ENCODE data around the gene CACHD1. TPM values are rescaled to one million over a fixed set of nuclear protein-coding genes. Genes with fewer than 3 reads are reported as not detected.

Gene CACHD1
- total RNA-seq, 1 experiment from 2014 or later: 16.6 TPM

GRCh38 chr1:64683419-64683818 lies 213.5 kb downstream of the CACHD1 start:
- no peaks in the 10 kb centered on the region for H3K36me3 ChIP-seq (ENCODE audit: control insufficient read depth, insufficient read depth, low read length)
- H3K4me1 ChIP-seq: no peaks in the 10 kb centered on the region
- H3K9me3 ChIP-seq: no peaks in the 10 kb centered on the region
- DNase-seq: no peak
- ChIA-PET POLR2A (no interaction called here), CTCF (interaction anchor here (0.7 kb wide), 1 partner anchor 372 kb away, joined by 7 read pairs; no protein-coding TSS in a partner anchor)
- intact Hi-C loops (cut with micrococcal nuclease; ENCODE audit: unreplicated experiment): no loop called here
- no peak for TF ChIP-seq CTCF (IDR thresholded peaks at IDR 0.05; ENCODE audit: insufficient read depth in 1 of 2, low read depth in 1 of 2, low read length in 1 of 2, severe bottlenecking in 1 of 2, unreplicated experiment in 1 of 2)
- H3K4me3 ChIP-seq (ENCODE audit: low read depth, low read length): no peak overlapping the region
- Mint-ChIP-seq H3K4me3 (ENCODE audit: unreplicated experiment) (no peak overlapping the region), H3K4me1 (ENCODE audit: low read depth, unreplicated experiment) (no peaks in the 10 kb centered on the region), H3K9me3 (ENCODE audit: unreplicated experiment) (no peaks in the 10 kb centered on the region), H3K36me3 (ENCODE audit: insufficient read depth, unreplicated experiment) (peaks cover 24% of the 10 kb centered on the region), H3K27me3 (ENCODE audit: insufficient read depth, unreplicated experiment) (no peaks in the 10 kb centered on the region), H3K27ac (ENCODE audit: unreplicated experiment) (no peak overlapping the region)
- H3K27me3 ChIP-seq (replicated peaks; ENCODE audit: control insufficient read depth, insufficient read depth, low read length): no peaks in the 10 kb centered on the region
- no TSS peak for BruUV-seq (replicated peaks)

DNA sequence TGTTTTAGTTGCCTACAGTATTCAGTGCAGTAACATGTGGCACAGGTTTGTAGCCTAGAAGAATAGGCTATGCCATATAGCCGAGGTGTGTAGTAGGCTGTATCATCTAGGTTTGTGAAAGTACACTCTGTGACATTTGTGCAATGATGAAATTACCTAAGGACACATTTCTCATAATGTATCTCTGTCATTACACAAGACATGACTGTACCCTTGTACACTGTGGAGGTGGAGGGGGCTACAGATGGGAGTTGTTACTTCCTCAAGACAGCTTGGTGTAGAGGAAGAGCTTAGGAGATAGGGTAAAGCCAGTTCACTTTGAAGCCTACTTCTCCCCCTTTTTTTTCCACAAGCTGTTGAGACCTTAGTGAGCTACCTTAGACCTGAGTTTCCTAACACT lies 215.3 kb downstream of the CACHD1 start:
- Mint-ChIP-seq H3K9me3 (ENCODE audit: unreplicated experiment) (no peaks in the 10 kb centered on the region), H3K27me3 (ENCODE audit: insufficient read depth, unreplicated experiment) (no peaks in the 10 kb centered on the region), H3K36me3 (ENCODE audit: insufficient read depth, unreplicated experiment) (peaks cover 11% of the 10 kb centered on the region), H3K27ac (ENCODE audit: unreplicated experiment) (no peak overlapping the region), H3K4me1 (ENCODE audit: low read depth, unreplicated experiment) (no peaks in the 10 kb centered on the region), H3K4me3 (ENCODE audit: unreplicated experiment) (no peak overlapping the region)
- Histone ChIP-seq H3K4me1 (no peaks in the 10 kb centered on the region), H3K27me3 (replicated peaks; ENCODE audit: control insufficient read depth, insufficient read depth, low read length) (no peaks in the 10 kb centered on the region), H3K9me3 (no peaks in the 10 kb centered on the region), H3K36me3 (ENCODE audit: control insufficient read depth, insufficient read depth, low read length) (no peaks in the 10 kb centered on the region), H3K4me3 (ENCODE audit: low read depth, low read length) (no peak overlapping the region)
- POLR2A ChIA-PET: interaction anchor here (0.7 kb wide), 1 partner anchor 1284 kb away, joined by 3 read pairs; no protein-coding TSS in a partner anchor
- BruUV-seq (replicated peaks): no TSS peak
- no peak for TF ChIP-seq CTCF (IDR thresholded peaks at IDR 0.05; ENCODE audit: insufficient read depth in 1 of 2, low read depth in 1 of 2, low read length in 1 of 2, severe bottlenecking in 1 of 2, unreplicated experiment in 1 of 2)
- intact Hi-C loops (cut with micrococcal nuclease; ENCODE audit: unreplicated experiment): no loop called here
- CTCF ChIA-PET: interaction anchor here (0.6 to 0.9 kb wide), 2 partner anchors 19 to 282 kb away, joined by 3 read pairs; no protein-coding TSS in a partner anchor
- DNase-seq: no peak

- H3K4me1 ChIP-seq: no peaks in the 10 kb centered on the region
- H3K4me1 Mint-ChIP-seq (ENCODE audit: low read depth, unreplicated experiment): no peaks in the 10 kb centered on the region
- no peaks in the 10 kb centered on the region for H3K9me3 ChIP-seq
- H3K4me3 Mint-ChIP-seq (ENCODE audit: unreplicated experiment): no peak overlapping the region
- H3K27me3 Mint-ChIP-seq (ENCODE audit: insufficient read depth, unreplicated experiment): no peaks in the 10 kb centered on the region
- DNase-seq: no peak
- H3K4me3 ChIP-seq (ENCODE audit: low read depth, low read length): no peak overlapping the region
- H3K27me3 ChIP-seq (replicated peaks; ENCODE audit: control insufficient read depth, insufficient read depth, low read length): no peaks in the 10 kb centered on the region
- TF ChIP-seq CTCF (IDR thresholded peaks at IDR 0.05; ENCODE audit: insufficient read depth in 1 of 2, low read depth in 1 of 2, low read length in 1 of 2, severe bottlenecking in 1 of 2, unreplicated experiment in 1 of 2): no peak
- intact Hi-C loops (cut with micrococcal nuclease; ENCODE audit: unreplicated experiment): loop anchor here (1.0 kb wide), 1 partner anchor 138 kb away; no protein-coding TSS in a partner anchor
- ChIA-PET CTCF (interaction anchor here (0.6 to 0.9 kb wide), 2 partner anchors 18 to 281 kb away, joined by 3 read pairs; no protein-coding TSS in a partner anchor), POLR2A (interaction anchor here (0.7 kb wide), 1 partner anchor 1284 kb away, joined by 3 read pairs; no protein-coding TSS in a partner anchor)
- no peaks in the 10 kb centered on the region for H3K9me3 Mint-ChIP-seq (ENCODE audit: unreplicated experiment)
- H3K27ac Mint-ChIP-seq (ENCODE audit: unreplicated experiment): no peak overlapping the region
- peaks cover 11% of the 10 kb centered on the region for H3K36me3 Mint-ChIP-seq (ENCODE audit: insufficient read depth, unreplicated experiment)
- H3K36me3 ChIP-seq (ENCODE audit: control insufficient read depth, insufficient read depth, low read length): no peaks in the 10 kb centered on the region
- no TSS peak for BruUV-seq (replicated peaks)
Measured at GRCh38 chr1:64685765-64686341, 215.9 kb downstream of the CACHD1 start.
